HG02870 (cell line): ENCODE measurements around the gene KRT39.
"Not testable (repeated sequence)": the region's sequence is repeated elsewhere in the genome, so short reads cannot be mapped to it uniquely, and the experiment has no call there.

Source experiments
- ATAC-seq: cut with Tn5 transposase; IDR thresholded peaks from one replicate; pipeline ENCODE4 v1.9.1; 2021; ENCODE audit warnings: mild to moderate bottlenecking, moderate library complexity; ENCODE audit not compliant: unreplicated experiment

Gene KRT39

GRCh38 chr17:40966848-40967247 is at the start of gene KRT39:
Gene KRT39 (minus strand): TSS chr17:40966948. CDS start chr17:40966856, 92 bp downstream.
- no peak for ATAC-seq

DNA sequence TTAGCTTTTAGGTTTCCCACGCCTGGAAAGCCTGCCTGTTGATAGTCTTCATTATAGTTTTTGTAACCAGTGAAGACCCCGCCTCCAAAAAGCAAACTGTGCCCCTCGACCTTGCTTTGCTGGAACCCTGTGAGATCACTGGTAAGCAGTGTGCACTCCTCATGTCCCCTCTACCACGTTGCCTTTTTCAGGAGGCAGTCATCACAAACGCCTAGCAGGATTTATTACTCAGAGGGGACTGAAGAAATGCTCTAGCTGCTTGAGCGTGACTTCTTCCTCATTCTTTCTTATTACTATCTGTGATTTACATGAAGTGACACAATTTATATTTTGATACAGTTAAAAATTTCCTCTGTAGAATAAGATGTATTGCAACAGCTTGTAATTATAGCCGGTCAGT is 48.7 kb upstream of the KRT39 start:
- ATAC-seq: no peak

DNA sequence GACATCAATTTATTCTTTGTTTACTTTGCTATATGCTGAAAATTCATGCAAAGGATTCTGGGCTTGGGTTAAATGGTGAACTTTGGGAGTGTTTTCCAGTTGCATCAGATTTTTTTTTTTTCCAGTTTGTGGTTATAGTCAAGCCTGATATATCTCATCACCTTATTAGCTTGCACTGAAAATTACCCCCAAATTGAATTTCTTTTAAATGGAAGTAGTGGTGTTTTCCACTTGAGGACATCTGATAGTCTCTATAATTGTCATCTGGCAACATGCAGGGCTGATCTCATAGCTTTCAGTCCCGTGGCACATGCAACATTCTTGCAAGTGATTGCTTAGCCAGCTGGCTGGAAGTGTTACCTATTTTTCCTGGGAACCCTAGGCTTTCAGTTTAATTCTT is 46.9 kb upstream of the KRT39 start:
- no peak for ATAC-seq

- no peak for ATAC-seq
Measured at GRCh38 chr17:41013181-41013580, 46.4 kb upstream of the KRT39 start.

GRCh38 chr17:41012326-41013120 is 45.8 kb upstream of the KRT39 start:
- no peak for ATAC-seq

- ATAC-seq: no peak
Measured at GRCh38 chr17:41010441-41010840, 43.7 kb upstream of the KRT39 start.

GRCh38 chr17:41009936-41010335 is 43.2 kb upstream of the KRT39 start:
- ATAC-seq: no peak

- ATAC-seq: no peak
Measured at GRCh38 chr17:41009301-41009760, 42.6 kb upstream of the KRT39 start.

- no peak for ATAC-seq
Measured at GRCh38 chr17:41008811-41009210, 42.1 kb upstream of the KRT39 start, which contains the start of gene KRTAP3-1. Gene KRTAP3-1 (minus strand): TSS chr17:41009128. CDS start chr17:41009074, 54 bp downstream.

DNA sequence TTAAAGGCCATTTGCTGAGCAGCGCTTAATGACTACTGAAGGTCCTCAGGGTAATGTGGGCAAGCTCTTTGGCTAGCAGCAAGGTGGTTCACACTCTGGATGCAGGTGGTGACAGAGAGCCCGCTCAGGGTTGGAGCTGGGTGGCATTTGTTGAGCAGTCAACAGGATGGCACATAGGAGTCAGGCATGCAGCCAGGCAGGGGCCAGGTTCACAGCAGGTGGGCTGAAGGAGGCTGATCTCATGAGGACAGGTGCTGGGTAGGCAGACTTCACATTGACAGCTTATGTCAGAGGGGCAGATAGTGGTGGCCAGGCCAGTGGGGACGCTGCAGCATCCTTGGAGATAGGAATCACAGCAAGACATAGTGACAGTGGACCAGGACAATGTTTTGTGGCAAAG is 37.6 kb upstream of the KRT39 start:
- ATAC-seq: no peak

GRCh38 chr17:41003926-41004325 is 37.2 kb upstream of the KRT39 start:
- no peak for ATAC-seq

DNA sequence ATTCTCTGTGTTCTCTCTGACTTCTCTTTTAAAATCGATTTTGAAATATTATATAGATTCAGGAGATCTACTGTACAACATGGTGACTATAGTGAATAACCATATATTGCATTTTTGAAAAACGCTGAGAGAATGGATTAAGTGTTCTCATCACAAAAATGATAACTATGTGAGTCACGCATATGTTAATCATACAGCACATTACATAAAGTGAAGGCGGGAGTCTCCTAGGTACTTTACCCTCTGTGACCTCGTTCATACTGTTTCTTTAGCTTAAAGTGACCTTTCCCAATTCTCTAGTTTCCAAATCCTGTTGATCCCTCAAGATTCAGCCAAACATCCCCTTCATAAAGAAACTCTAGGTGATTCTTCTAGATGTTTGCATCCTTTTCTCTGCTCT is 36.1 kb upstream of the KRT39 start:
- no peak for ATAC-seq

DNA sequence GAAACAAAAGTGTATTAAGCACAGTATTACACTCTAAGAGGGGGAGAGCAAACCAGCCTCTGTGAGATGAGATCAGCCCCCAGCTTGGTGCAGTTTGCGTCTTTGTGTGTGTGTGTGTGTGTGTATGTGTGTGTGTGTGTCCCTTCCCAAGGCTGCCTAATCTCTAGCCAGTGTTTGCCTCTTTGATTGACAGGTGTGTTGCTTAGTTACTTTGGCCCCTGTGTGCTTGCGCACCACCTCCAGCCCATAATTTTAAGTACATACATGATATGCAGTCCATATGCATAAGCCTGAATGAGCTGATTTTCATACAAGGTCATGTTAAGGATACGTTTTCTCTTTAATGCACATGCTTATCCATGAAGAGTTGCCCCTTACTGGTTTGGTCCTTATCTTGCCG is 35.0 kb upstream of the KRT39 start:
- ATAC-seq: no peak

- ATAC-seq: not testable (repeated sequence)
Measured at GRCh38 chr17:40999563-40999962, 32.8 kb upstream of the KRT39 start, which contains the start of gene KRTAP3-2. Gene KRTAP3-2 (minus strand): TSS chr17:40999906. CDS start chr17:40999853, 53 bp downstream.

DNA sequence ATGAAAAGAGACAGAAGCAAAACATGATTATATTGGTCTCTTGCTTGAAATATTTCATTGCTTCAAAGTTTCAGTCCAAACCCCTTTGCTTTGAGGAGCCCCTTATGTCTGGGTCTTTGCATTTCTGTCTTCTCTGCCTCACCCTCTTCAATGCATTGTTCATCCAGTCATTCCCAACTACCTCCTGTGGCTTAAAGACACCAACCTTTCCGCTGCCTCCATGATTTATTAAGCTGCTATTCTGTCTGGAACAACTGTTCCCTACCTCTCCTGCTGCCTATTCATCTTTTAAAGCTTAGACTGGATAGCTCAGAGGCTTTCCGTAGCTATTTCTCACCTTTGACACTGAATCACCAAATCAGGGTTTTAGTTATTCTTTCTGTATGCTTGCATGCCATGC is 30.6 kb upstream of the KRT39 start:
- no peak for ATAC-seq

DNA sequence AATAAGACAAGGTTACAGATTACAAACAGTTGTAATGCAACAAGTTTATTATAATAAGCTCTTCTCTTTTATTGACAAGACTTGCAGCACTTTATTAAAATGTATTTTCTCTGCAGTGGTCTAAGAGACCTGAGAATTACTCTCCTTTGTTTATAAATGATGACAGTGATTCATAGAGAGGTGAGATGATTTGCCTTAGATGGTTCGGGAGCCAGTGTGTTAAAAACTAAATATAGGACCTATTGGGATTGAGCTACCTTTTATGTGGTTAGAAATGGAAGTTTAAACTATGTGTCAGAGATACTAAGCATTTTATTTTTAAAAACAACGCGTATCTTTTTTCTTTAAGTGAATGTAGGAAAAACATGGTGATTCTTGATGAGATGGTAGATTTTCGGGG is 30.1 kb upstream of the KRT39 start:
- ATAC-seq: no peak

GRCh38 chr17:40995116-40995515 is 28.4 kb upstream of the KRT39 start:
- no peak for ATAC-seq

DNA sequence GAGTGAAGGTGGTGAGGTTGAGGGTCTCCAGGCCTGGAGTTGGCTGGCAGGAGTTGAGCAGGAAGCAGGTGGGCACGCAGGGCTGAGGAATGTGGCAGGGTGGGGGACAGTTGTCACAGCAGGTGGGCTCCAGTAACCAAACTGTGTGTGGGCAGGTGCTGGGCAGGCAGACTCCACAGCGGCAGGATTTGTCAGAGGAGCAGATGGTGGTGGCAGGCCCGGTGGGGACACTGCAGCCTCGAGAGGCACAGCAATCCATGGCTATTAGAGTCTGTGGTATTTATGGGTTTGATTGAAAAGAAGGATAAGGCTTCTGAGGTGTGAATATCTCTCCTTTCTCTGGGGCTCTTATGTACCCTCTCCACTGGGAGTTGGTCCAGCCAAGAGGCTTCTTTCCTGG is 27.1 kb upstream of the KRT39 start, which contains the start of gene KRTAP3-3:
Gene KRTAP3-3, minus strand, starts transcription at position 326 of the 400 bp plus-strand sequence. Its CDS starts 67 bp downstream, at position 259.
- no peak for ATAC-seq

DNA sequence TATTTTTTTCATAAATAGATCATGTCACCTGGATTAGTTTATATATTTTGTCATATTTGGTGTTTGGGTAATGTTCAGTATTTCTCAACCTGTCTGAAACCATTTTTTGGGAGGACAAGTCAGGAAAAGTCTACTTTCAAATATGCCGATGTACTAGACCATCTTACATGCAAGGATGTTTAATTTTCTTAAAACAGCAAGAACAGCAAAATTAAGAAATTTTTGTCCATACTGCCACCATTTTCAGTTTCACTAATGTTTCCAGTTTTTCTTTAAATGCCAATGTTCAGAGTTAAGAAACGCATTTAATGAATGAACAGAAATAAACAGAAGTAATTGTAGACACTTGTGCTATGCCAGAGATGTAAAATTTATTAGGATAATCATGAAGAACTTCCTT is 26.3 kb upstream of the KRT39 start:
- no peak for ATAC-seq

GRCh38 chr17:40992666-40993065 is 25.9 kb upstream of the KRT39 start:
- no peak for ATAC-seq

DNA sequence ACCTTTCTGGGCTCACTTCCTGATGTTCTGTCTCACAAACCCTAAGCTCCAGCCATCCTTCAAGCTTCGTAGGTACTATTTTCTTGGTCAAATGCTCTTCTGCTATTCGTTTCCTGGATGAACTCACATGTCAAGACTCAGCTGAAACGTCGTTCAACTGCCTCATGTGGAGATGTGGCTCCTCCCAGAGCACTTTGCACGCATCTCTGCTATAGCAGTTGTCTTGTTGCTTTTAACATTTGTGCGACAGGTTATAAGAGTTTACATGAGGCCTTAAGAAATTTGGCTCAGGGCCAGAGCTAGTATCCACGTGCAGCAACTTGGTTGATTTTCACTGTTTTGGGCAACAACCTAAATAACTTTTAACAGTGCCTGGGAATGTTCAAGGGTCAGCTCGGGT is 20.2 kb upstream of the KRT39 start:
- ATAC-seq: no peak

DNA sequence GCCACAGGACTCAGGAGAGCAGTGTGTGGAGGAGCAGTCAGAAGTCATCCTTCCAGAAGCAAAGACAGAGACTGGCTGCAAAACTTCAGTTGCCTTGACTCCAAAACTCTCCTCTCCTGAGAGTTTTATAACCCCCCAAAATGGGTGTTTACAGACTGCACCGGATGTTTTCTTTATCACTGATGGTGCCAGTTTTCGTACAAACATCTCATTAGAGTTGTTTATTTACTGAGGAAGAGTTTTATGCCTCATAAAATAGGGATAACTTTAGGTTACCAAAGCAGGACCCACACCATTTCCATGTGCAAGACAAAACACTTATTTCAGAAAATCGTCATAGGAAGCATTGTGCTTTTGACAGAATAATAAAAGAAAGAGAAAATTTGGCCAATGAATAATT is 17.5 kb upstream of the KRT39 start, which contains the start of gene KRT40:
Gene KRT40, minus strand, starts transcription at position 101 of the 400 bp plus-strand sequence. Its CDS starts 53 bp downstream, at position 48.
- no peak for ATAC-seq
